ENCODE measurements around the gene BCL11B. TPM values are rescaled to one million over a fixed set of nuclear protein-coding genes. Genes with fewer than 3 reads are reported as not detected.

Gene BCL11B
- total and polyA plus RNA-seq, 2 donors (not counting 1 experiment from before 2014, with no cell fraction given) = under 0.01 TPM; not detected in 1

- Histone ChIP-seq H3K79me2 (ENCODE audit: control insufficient read depth, insufficient read depth, low read length) (no peaks in the 10 kb centered on the region), H3K9ac (ENCODE audit: insufficient read depth, low read length) (no peak overlapping the region), H3K36me3 (ENCODE audit: control insufficient read depth, insufficient read depth, low read length) (no peaks in the 10 kb centered on the region), H4K20me1 (ENCODE audit: control insufficient read depth, extremely low read depth, insufficient read depth, low read length) (no peaks in the 10 kb centered on the region), H3K27me3 (ENCODE audit: control insufficient read depth, insufficient read depth, low read length) (no peaks in the 10 kb centered on the region), H3K4me3 (replicated peaks in 1 of 4; ENCODE audit: control extremely low read depth in 1 of 4, insufficient read depth in 1 of 4, low read depth in 3 of 4, low read length in 4 of 4) (no peak overlapping the region), H3K9me3 (ENCODE audit: control insufficient read depth, insufficient read depth, low read depth, low read length) (no peaks in the 10 kb centered on the region), H2AFZ (ENCODE audit: low read length) (no peak overlapping the region), H3K4me1 (ENCODE audit: control insufficient read depth, extremely low read depth, insufficient read depth, low read length) (no peaks in the 10 kb centered on the region), H3K27ac (ENCODE audit: insufficient read depth, low read length) (no peak overlapping the region), H3K4me2 (ENCODE audit: extremely low read depth, insufficient read depth, low read length) (no peak overlapping the region)
- no peak for DNase-seq (ENCODE audit: low read depth in 2 of 2)
- TF ChIP-seq EZH2 (IDR thresholded peaks at IDR 0.05; ENCODE audit: low read length, missing control alignments) (no peak), CTCF (conservative IDR thresholded peaks at IDR 0.05 in 1 of 2, IDR thresholded peaks at IDR 0.05 in 1 of 2; ENCODE audit: low read depth in 1 of 2, low read length in 2 of 2) (no peak)
These were observed 11.1 kb downstream of the BCL11B start for GRCh38 chr14:99260587-99261551.

GRCh38 chr14:99260116-99260515, 11.9 kb downstream of the BCL11B start:
- H3K4me2 ChIP-seq (ENCODE audit: extremely low read depth, insufficient read depth, low read length) = no peak overlapping the region
- no peaks in the 10 kb centered on the region for H3K4me1 ChIP-seq (ENCODE audit: control insufficient read depth, extremely low read depth, insufficient read depth, low read length)
- no peak for DNase-seq (ENCODE audit: low read depth in 2 of 2)
- H3K9ac ChIP-seq (ENCODE audit: insufficient read depth, low read length) = no peak overlapping the region
- H2AFZ ChIP-seq (ENCODE audit: low read length) = no peak overlapping the region
- no peak overlapping the region for H3K4me3 ChIP-seq (replicated peaks in 1 of 4; ENCODE audit: control extremely low read depth in 1 of 4, insufficient read depth in 1 of 4, low read depth in 3 of 4, low read length in 4 of 4)
- no peak for TF ChIP-seq EZH2 (IDR thresholded peaks at IDR 0.05; ENCODE audit: low read length, missing control alignments)
- no peak for TF ChIP-seq CTCF (conservative IDR thresholded peaks at IDR 0.05 in 1 of 2, IDR thresholded peaks at IDR 0.05 in 1 of 2; ENCODE audit: low read depth in 1 of 2, low read length in 2 of 2)
- H3K27me3 ChIP-seq (ENCODE audit: control insufficient read depth, insufficient read depth, low read length) = no peaks in the 10 kb centered on the region
- H3K9me3 ChIP-seq (ENCODE audit: control insufficient read depth, insufficient read depth, low read depth, low read length) = no peaks in the 10 kb centered on the region
- no peaks in the 10 kb centered on the region for H3K36me3 ChIP-seq (ENCODE audit: control insufficient read depth, insufficient read depth, low read length)
- H3K27ac ChIP-seq (ENCODE audit: insufficient read depth, low read length) = no peak overlapping the region
- no peaks in the 10 kb centered on the region for H4K20me1 ChIP-seq (ENCODE audit: control insufficient read depth, extremely low read depth, insufficient read depth, low read length)
- no peaks in the 10 kb centered on the region for H3K79me2 ChIP-seq (ENCODE audit: control insufficient read depth, insufficient read depth, low read length)

GRCh38 chr14:99258876-99259726, 12.9 kb downstream of the BCL11B start:
- no peak overlapping the region for H3K9ac ChIP-seq (ENCODE audit: insufficient read depth, low read length)
- DNase-seq (ENCODE audit: low read depth in 2 of 2) = no peak
- no peak for TF ChIP-seq CTCF (conservative IDR thresholded peaks at IDR 0.05 in 1 of 2, IDR thresholded peaks at IDR 0.05 in 1 of 2; ENCODE audit: low read depth in 1 of 2, low read length in 2 of 2)
- no peak for TF ChIP-seq EZH2 (IDR thresholded peaks at IDR 0.05; ENCODE audit: low read length, missing control alignments)
- no peaks in the 10 kb centered on the region for H4K20me1 ChIP-seq (ENCODE audit: control insufficient read depth, extremely low read depth, insufficient read depth, low read length)
- no peaks in the 10 kb centered on the region for H3K79me2 ChIP-seq (ENCODE audit: control insufficient read depth, insufficient read depth, low read length)
- H3K27me3 ChIP-seq (ENCODE audit: control insufficient read depth, insufficient read depth, low read length) = no peaks in the 10 kb centered on the region
- H3K4me2 ChIP-seq (ENCODE audit: extremely low read depth, insufficient read depth, low read length) = no peak overlapping the region
- no peak overlapping the region for H3K27ac ChIP-seq (ENCODE audit: insufficient read depth, low read length)
- H3K36me3 ChIP-seq (ENCODE audit: control insufficient read depth, insufficient read depth, low read length) = no peaks in the 10 kb centered on the region
- H3K4me3 ChIP-seq (replicated peaks in 1 of 4; ENCODE audit: control extremely low read depth in 1 of 4, insufficient read depth in 1 of 4, low read depth in 3 of 4, low read length in 4 of 4) = no peak overlapping the region
- no peak overlapping the region for H2AFZ ChIP-seq (ENCODE audit: low read length)
- H3K4me1 ChIP-seq (ENCODE audit: control insufficient read depth, extremely low read depth, insufficient read depth, low read length) = no peaks in the 10 kb centered on the region
- H3K9me3 ChIP-seq (ENCODE audit: control insufficient read depth, insufficient read depth, low read depth, low read length) = no peaks in the 10 kb centered on the region
